ENCODE data around the gene ALG9. TPM values are rescaled to one million over a fixed set of nuclear protein-coding genes. Genes with fewer than 3 reads are reported as not detected.

The ALG9 gene
- total and polyA plus RNA-seq, 2 donors (not counting 1 experiment from before 2014, with no cell fraction given): 30.9 to 43.8 TPM

DNA sequence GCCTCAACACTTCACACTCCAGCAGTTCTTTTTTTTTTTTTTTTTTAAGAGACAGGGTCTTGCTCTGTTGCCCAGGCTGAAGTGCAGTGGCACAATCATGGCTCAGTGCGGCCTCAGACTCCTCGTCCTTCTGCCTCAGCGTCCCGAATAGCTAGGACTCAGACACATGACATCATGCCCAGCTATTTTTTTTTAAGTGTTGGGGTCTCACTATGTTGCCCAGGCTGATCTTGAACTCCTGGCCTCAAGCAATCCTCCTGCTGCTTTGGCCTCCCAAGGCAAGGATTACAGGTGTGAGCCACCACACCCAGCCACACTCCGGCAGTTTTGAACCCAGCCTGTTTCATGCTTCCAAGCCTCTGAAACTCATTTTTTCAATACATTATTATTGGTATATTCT, 108.9 kb downstream of the ALG9 start:
- Histone ChIP-seq H3K27ac (ENCODE audit: insufficient read depth, low read length) (no peak overlapping the region), H3K4me3 (replicated peaks in 1 of 4; ENCODE audit: control extremely low read depth in 1 of 4, insufficient read depth in 1 of 4, low read depth in 3 of 4, low read length in 4 of 4) (no peak overlapping the region), H3K27me3 (ENCODE audit: control insufficient read depth, insufficient read depth, low read length) (no peaks in the 10 kb centered on the region), H3K4me2 (ENCODE audit: extremely low read depth, insufficient read depth, low read length) (no peak overlapping the region), H3K9ac (ENCODE audit: insufficient read depth, low read length) (no peak overlapping the region), H3K9me3 (ENCODE audit: control insufficient read depth, insufficient read depth, low read depth, low read length) (no peaks in the 10 kb centered on the region), H3K4me1 (ENCODE audit: control insufficient read depth, extremely low read depth, insufficient read depth, low read length) (peaks cover 5% of the 10 kb centered on the region), H4K20me1 (ENCODE audit: control insufficient read depth, extremely low read depth, insufficient read depth, low read length) (no peaks in the 10 kb centered on the region), H2AFZ (ENCODE audit: low read length) (no peak overlapping the region), H3K79me2 (ENCODE audit: control insufficient read depth, insufficient read depth, low read length) (peaks cover 36% of the 10 kb centered on the region), H3K36me3 (ENCODE audit: control insufficient read depth, insufficient read depth, low read length) (peaks cover 7% of the 10 kb centered on the region)
- no peak for DNase-seq (ENCODE audit: low read depth in 2 of 2)
- no peak for TF ChIP-seq EZH2 (IDR thresholded peaks at IDR 0.05; ENCODE audit: low read length, missing control alignments)
- TF ChIP-seq CTCF (conservative IDR thresholded peaks at IDR 0.05 in 1 of 2, IDR thresholded peaks at IDR 0.05 in 1 of 2; ENCODE audit: low read depth in 1 of 2, low read length in 2 of 2): no peak

DNA sequence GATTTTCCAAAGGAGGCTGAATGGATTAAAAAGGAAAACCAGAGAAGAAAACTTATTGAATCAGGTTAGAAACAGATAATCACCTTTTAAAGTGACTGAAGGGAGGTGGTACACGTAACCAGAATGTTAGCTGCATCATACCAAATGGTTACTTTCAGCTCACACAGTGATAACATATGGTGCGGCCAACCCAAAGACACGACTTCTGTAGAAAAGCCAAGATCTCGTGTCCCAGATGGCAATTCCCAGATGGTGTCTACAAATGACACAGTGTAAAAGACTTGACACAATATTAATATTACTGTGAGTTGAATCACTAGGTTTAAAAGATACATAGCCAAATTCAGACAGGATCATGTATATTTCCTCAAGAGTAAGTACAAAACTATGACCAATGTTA, 110.3 kb downstream of the ALG9 start:
- H3K27ac ChIP-seq (ENCODE audit: insufficient read depth, low read length): no peak overlapping the region
- peaks cover 7% of the 10 kb centered on the region for H3K36me3 ChIP-seq (ENCODE audit: control insufficient read depth, insufficient read depth, low read length)
- TF ChIP-seq EZH2 (IDR thresholded peaks at IDR 0.05; ENCODE audit: low read length, missing control alignments): no peak
- TF ChIP-seq CTCF (conservative IDR thresholded peaks at IDR 0.05 in 1 of 2, IDR thresholded peaks at IDR 0.05 in 1 of 2; ENCODE audit: low read depth in 1 of 2, low read length in 2 of 2): no peak
- no peak overlapping the region for H2AFZ ChIP-seq (ENCODE audit: low read length)
- H4K20me1 ChIP-seq (ENCODE audit: control insufficient read depth, extremely low read depth, insufficient read depth, low read length): no peaks in the 10 kb centered on the region
- DNase-seq (ENCODE audit: low read depth in 2 of 2): peak in 1 of 2 donors; percentile 26
- no peaks in the 10 kb centered on the region for H3K9me3 ChIP-seq (ENCODE audit: control insufficient read depth, insufficient read depth, low read depth, low read length)
- peaks cover 35% of the 10 kb centered on the region for H3K79me2 ChIP-seq (ENCODE audit: control insufficient read depth, insufficient read depth, low read length)
- no peak overlapping the region for H3K9ac ChIP-seq (ENCODE audit: insufficient read depth, low read length)
- peaks cover 2% of the 10 kb centered on the region for H3K4me1 ChIP-seq (ENCODE audit: control insufficient read depth, extremely low read depth, insufficient read depth, low read length)
- no peak overlapping the region for H3K4me3 ChIP-seq (replicated peaks in 1 of 4; ENCODE audit: control extremely low read depth in 1 of 4, insufficient read depth in 1 of 4, low read depth in 3 of 4, low read length in 4 of 4)
- no peaks in the 10 kb centered on the region for H3K27me3 ChIP-seq (ENCODE audit: control insufficient read depth, insufficient read depth, low read length)
- H3K4me2 ChIP-seq (ENCODE audit: extremely low read depth, insufficient read depth, low read length): no peak overlapping the region

- no peak overlapping the region for H3K4me2 ChIP-seq (ENCODE audit: extremely low read depth, insufficient read depth, low read length)
- H3K9me3 ChIP-seq (ENCODE audit: control insufficient read depth, insufficient read depth, low read depth, low read length): no peaks in the 10 kb centered on the region
- DNase-seq (ENCODE audit: low read depth in 2 of 2): no peak
- no peak overlapping the region for H3K9ac ChIP-seq (ENCODE audit: insufficient read depth, low read length)
- no peak overlapping the region for H2AFZ ChIP-seq (ENCODE audit: low read length)
- TF ChIP-seq CTCF (conservative IDR thresholded peaks at IDR 0.05 in 1 of 2, IDR thresholded peaks at IDR 0.05 in 1 of 2; ENCODE audit: low read depth in 1 of 2, low read length in 2 of 2) (no peak), EZH2 (IDR thresholded peaks at IDR 0.05; ENCODE audit: low read length, missing control alignments) (no peak)
- H3K27ac ChIP-seq (ENCODE audit: insufficient read depth, low read length): no peak overlapping the region
- H3K79me2 ChIP-seq (ENCODE audit: control insufficient read depth, insufficient read depth, low read length): peaks cover 23% of the 10 kb centered on the region
- H3K36me3 ChIP-seq (ENCODE audit: control insufficient read depth, insufficient read depth, low read length): peaks cover 7% of the 10 kb centered on the region
- peaks cover 2% of the 10 kb centered on the region for H3K4me1 ChIP-seq (ENCODE audit: control insufficient read depth, extremely low read depth, insufficient read depth, low read length)
- no peaks in the 10 kb centered on the region for H4K20me1 ChIP-seq (ENCODE audit: control insufficient read depth, extremely low read depth, insufficient read depth, low read length)
- H3K4me3 ChIP-seq (replicated peaks in 1 of 4; ENCODE audit: control extremely low read depth in 1 of 4, insufficient read depth in 1 of 4, low read depth in 3 of 4, low read length in 4 of 4): no peak overlapping the region
- H3K27me3 ChIP-seq (ENCODE audit: control insufficient read depth, insufficient read depth, low read length): no peaks in the 10 kb centered on the region
These were observed 111.5 kb downstream of the ALG9 start for GRCh38 chr11:111759778-111760407.
